ENCODE data around the gene CYP4A22.
"Not testable (repeated sequence)": the region's sequence is repeated elsewhere in the genome, so short reads cannot be mapped to it uniquely, and the experiment has no call there.

Gene CYP4A22

GRCh38 chr1:47186267-47187185 is 49.3 kb downstream of the CYP4A22 start:
- DNase-seq = no peak

- DNase-seq = peak; percentile 2
Observed at GRCh38 chr1:47187231-47187925, 50.1 kb downstream of the CYP4A22 start.

GRCh38 chr1:47187926-47188250 is 50.6 kb downstream of the CYP4A22 start:
- no peak for DNase-seq

GRCh38 chr1:47188791-47189785 is 51.8 kb downstream of the CYP4A22 start:
- no peak for DNase-seq

- no peak for DNase-seq
Observed at GRCh38 chr1:47189844-47190508, 52.7 kb downstream of the CYP4A22 start, which contains the start of gene PDZK1IP1. PDZK1IP1 (minus strand) TSS chr1:47190036; CDS start chr1:47189932, 104 bp downstream.

- DNase-seq = no peak
Observed at GRCh38 chr1:47190509-47190855, 53.2 kb downstream of the CYP4A22 start.

- DNase-seq = no peak
Observed at GRCh38 chr1:47190857-47191256, 53.6 kb downstream of the CYP4A22 start.

GRCh38 chr1:47191940-47192457 is 54.8 kb downstream of the CYP4A22 start:
- no peak for DNase-seq

- peak; percentile 93 for DNase-seq
Observed at GRCh38 chr1:47192458-47193384, 55.5 kb downstream of the CYP4A22 start.

GRCh38 chr1:47193496-47193895 is 56.3 kb downstream of the CYP4A22 start:
- not testable (repeated sequence) for DNase-seq

- peak; percentile 58 for DNase-seq
Observed at GRCh38 chr1:47194311-47194710, 57.1 kb downstream of the CYP4A22 start.

GRCh38 chr1:47195981-47196380 is 58.7 kb downstream of the CYP4A22 start:
- not testable (repeated sequence) for DNase-seq

- DNase-seq = no peak
Observed at GRCh38 chr1:47196622-47197021, 59.4 kb downstream of the CYP4A22 start.

- DNase-seq = no peak
Observed at GRCh38 chr1:47198214-47198613, 61.0 kb downstream of the CYP4A22 start.
